Measurements from ENCODE around the gene EPB41L3.

- TF ChIP-seq POLR2A (IDR thresholded peaks at IDR 0.05) (no peak), CTCF (IDR thresholded peaks at IDR 0.05) (no peak)
These were observed 163.2 kb downstream of the EPB41L3 start for GRCh38 chr18:5380586-5380985.
